Activated CD8-positive, alpha-beta memory T cell treated with anti-CD3 and anti-CD28 coated beads, Interleukin-2, amount 50 U/mL, for 24 hours (primary cell): ENCODE measurements around the gene CRLF2.
"Not testable (repeated sequence)": the region's sequence is repeated elsewhere in the genome, so short reads cannot be mapped to it uniquely, and the experiment has no call there.

Experiments
- DNase-seq: peaks from one replicate; pipeline ENCODE4 v3.0.0-alpha.2; 2020; ENCODE audit errors: extremely low read depth

CRLF2 gene

DNA sequence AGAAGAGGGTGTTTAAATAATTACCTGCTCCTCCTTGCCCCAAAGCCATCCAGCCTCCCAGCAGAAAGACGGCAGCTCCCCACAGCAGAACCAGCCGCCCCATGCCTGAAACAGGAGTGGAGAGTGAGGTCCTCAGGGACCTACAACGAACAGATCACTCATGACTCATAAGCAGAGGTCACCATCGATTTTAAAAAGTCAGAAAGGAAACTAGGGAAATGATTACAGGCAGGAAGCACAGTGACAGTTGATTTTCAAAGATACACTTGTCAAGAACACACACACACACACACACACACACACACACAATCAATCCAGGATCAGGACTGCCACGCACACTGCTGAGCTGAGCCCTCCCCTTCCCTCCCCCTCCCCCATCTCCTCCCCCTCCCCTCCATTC is at the start of gene CRLF2:
TSS of gene CRLF2 (minus strand) at position 118 of the 400 bp plus-strand sequence. CDS start at position 103, 15 bp downstream.
- DNase-seq, result no peak

DNA sequence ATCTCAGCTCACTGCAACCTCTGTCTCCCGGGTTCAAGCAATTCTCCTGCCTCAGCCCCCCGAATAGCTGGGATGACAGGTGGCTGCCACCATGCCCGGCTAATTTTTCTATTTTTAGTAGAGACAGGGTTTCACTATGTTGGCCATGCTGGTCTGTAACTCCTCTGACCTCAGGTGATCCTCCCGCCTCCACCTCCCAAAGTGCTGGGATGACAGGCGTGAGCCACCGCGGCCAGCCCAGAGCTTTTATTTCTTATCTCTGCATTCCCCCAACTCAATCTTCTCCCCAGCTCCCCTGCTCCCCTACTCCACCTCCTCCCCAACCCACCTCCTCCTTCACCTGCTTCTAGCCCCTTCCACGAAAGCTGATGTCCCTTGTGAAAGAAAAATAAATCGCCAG is 49.3 kb upstream of the CRLF2 start:
- DNase-seq, result not testable (repeated sequence)

- DNase-seq, result no peak
These were observed 48.8 kb upstream of the CRLF2 start for GRCh38 chrX:1261285-1261684.

GRCh38 chrX:1252861-1253260 is 40.4 kb upstream of the CRLF2 start:
- no peak for DNase-seq

GRCh38 chrX:1249101-1249887 is 36.8 kb upstream of the CRLF2 start:
- no peak for DNase-seq

- DNase-seq, result no peak
These were observed 36.0 kb upstream of the CRLF2 start for GRCh38 chrX:1248331-1249061.

- peak; percentile 63 for DNase-seq
These were observed 34.4 kb upstream of the CRLF2 start for GRCh38 chrX:1246816-1247215.

DNA sequence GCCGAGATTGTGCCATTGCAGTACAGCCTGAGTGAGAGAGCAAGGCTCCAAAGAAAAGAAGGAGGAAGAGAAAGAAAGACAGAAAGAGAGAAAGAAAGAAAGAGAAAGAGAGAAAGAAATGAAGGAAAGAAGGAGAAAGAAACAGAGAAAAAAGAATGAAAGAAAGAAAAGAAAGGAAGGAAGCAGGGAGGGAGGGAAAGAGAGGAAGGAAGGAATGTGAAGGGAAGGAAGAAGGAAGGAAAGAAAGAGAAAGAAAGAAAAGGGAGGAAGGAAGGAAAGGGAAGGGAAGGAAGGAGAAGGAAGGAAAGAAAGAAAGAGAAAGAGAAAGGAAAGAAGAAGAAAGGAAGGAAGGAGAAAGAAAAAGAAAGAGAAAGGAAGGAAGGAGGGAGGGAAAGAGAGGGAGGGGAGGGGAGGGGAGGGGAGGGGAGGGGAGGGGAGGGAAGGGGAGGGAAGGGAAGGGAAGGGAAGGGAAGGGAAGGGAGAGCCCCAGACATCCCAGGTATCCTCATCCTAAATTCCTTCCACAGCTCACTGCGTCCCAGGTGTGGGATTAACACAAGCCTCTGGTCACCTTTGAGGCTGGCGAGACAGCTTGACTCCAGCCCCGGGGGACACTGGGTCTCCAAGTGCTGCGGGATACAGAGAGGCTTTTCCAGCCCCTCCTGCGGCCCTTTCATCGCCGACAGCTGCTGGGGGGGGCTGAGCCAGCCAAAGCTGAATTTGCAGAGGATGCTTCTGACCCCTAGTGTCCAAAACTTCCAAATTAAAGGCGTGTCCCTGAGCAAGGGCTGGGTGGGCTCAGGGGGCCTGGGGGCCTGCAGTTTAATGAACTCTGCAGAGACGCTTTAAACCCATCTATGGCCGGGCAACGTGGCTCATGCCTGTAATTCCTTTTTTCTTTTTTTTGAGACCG is 32.0 kb upstream of the CRLF2 start:
- DNase-seq, result no peak

GRCh38 chrX:1242891-1243402 is 30.5 kb upstream of the CRLF2 start:
- no peak for DNase-seq

GRCh38 chrX:1240551-1240950 is 28.1 kb upstream of the CRLF2 start:
- not testable (repeated sequence) for DNase-seq

- no peak for DNase-seq
These were observed 27.3 kb upstream of the CRLF2 start for GRCh38 chrX:1239681-1240142.

- no peak for DNase-seq
These were observed 19.5 kb upstream of the CRLF2 start for GRCh38 chrX:1231850-1232465.

DNA sequence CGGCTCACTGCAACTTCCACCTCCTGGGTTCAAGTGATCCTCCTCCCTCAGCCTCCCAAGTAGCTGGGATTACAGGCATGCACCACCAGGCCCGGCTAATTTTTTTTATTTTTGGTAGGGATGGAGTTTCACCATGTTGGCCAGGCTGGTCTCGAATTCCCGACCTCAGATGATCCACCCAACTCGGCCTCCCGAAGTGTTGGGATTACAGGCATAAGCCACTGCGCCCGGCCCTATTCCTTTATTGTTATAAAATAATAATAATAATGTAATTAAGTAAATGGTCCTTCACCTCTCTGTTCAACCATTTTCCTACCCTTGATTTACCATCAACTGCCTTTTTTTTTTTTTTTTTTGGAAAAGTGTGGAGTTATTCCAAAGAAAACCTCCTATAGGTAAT is 15.7 kb upstream of the CRLF2 start:
- DNase-seq, result not testable (repeated sequence)

DNA sequence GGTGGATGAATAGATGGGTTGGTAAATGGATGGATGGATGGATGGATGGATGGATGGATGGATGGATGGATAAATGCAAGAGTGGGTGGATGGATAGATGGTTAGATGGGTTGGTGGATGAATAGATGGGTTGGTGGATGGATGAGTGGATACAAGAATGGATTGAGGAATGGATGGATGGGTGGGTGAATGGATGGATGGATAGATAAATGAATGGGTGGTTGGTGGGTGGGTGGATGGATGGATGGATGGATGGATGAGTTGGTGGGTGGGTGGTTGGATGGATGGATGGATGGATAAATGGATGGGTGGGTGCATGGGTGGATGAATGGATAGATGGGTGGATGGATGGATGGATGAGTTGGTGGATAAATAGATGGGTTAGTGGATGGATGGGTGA is 13.8 kb upstream of the CRLF2 start:
- no peak for DNase-seq

DNA sequence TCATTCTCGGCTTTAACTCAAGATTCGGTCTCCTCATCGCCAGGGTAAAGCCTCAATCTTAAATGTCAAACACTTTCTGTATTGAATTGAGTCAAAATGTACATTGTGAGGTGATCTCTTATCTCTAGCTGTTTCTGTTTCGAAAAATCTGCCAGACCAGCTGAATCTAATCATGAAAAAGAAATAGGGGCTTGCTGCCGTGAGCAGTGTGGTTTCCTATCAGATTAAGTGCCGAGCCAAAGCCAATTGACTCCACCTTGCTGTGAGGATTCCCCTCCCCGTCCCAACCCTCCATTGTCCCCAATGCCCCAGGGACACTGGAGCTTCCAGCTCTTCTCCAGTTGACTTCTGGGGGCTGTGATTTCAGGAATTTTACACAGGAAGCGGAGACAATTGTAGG is 12.5 kb upstream of the CRLF2 start:
- no peak for DNase-seq

- no peak for DNase-seq
These were observed 10.8 kb upstream of the CRLF2 start for GRCh38 chrX:1223242-1223600.

- DNase-seq, result no peak
These were observed 10.2 kb upstream of the CRLF2 start for GRCh38 chrX:1222531-1223241.

GRCh38 chrX:1221296-1221845 is 8.9 kb upstream of the CRLF2 start:
- no peak for DNase-seq

- DNase-seq, result no peak
These were observed 5.8 kb upstream of the CRLF2 start for GRCh38 chrX:1218286-1218685.

DNA sequence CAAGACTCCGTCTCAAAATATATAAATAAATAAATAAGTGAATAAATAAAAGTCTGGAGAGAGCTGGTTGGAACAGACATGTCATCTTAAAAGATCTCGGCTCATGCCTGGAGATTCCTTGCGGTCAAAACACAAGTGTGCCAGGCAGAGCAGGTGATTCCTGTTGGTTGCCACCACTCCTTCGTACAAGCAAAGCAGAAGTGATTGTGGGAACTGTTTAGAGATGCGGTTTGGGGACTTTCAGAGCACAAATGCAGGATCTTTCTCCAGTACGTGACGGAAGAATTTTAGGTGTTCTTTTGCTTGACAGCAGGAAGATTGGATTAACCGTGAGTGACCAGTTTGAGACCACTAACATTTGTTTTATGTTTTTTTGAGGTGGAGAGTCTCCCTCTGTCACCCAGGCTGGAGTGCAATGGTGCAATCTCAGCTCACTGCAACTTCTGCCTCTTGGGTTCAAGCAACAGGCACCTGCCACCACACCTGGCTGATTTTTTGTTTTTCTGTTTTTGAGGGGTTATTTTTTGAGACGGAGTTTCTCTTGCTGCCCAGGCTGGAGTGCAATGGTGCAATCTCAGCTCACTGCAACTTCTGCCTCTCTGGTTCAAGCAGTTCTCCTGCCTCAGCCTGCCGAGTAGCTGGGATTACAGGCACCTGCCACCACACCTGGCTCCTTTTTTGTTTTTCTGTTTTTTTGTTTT is 2.8 kb upstream of the CRLF2 start:
- no peak for DNase-seq
